ENCODE measurements around the gene EPN3. TPM values are rescaled to one million over a fixed set of nuclear protein-coding genes. Genes with fewer than 3 reads are reported as not detected.

EPN3 gene
- total RNA-seq, 1 experiment from 2014 or later = 17.8 TPM

- TF ChIP-seq ZBTB33 (IDR thresholded peaks at IDR 0.05; ENCODE audit: extremely low read depth, insufficient replicate concordance, low read length) (no peak), EZH2phosphoT487 (IDR thresholded peaks at IDR 0.05; ENCODE audit: borderline replicate concordance) (no peak), ZNF274 (IDR thresholded peaks at IDR 0.05; ENCODE audit: low read depth, low read length) (no peak), ZFX (IDR thresholded peaks at IDR 0.05) (peak; percentile 89), POLR2AphosphoS5 (IDR thresholded peaks at IDR 0.05; ENCODE audit: low read depth, low read length) (peak; percentile 91), SP1 (IDR thresholded peaks at IDR 0.05; ENCODE audit: low read depth) (no peak)
Observed at GRCh38 chr17:50541716-50542688, 9.5 kb downstream of the EPN3 start (continued).

GRCh38 chr17:50542795-50543774 is 10.6 kb downstream of the EPN3 start:
- no peaks in the 10 kb centered on the region; the same call in 1 of the 2 replicates for H3K79me2 ChIP-seq (ENCODE audit: insufficient read depth, low read length)
- H3K27ac ChIP-seq (ENCODE audit: low read depth, low read length) = peak overlapping the region; percentile 71
- POLR2A ChIA-PET = interaction anchor here (0.7 to 2.1 kb wide), 10 partner anchors 10 to 323 kb away, joined by 3 to 12 read pairs (median 4); partner anchors contain the start of genes LUC7L3, RSAD1 and TOB1
- DNase-seq (ENCODE audit: low read depth, low spot score) (no peak), ATAC-seq (peak; percentile 31)
- H3K4me2 ChIP-seq (ENCODE audit: low read length) = peak overlapping the region; percentile 92
- H3K27me3 ChIP-seq (ENCODE audit: insufficient read depth, low read length) = no peaks in the 10 kb centered on the region
- CTCF ChIA-PET = interaction anchor here (0.9 to 2.1 kb wide), 13 partner anchors 8 to 343 kb away, joined by 3 to 11 read pairs (median 5); partner anchors contain the start of genes CACNA1G and EPN3
- peaks cover 47 to 77% of the 10 kb centered on the region in 2 experiments for H3K4me1 ChIP-seq (ENCODE audit: control insufficient read depth in 1 of 2, insufficient read depth in 2 of 2, low read length in 2 of 2)
- peak overlapping the region; percentile 80 for H3K9ac ChIP-seq (ENCODE audit: low read length)
- H4K20me1 ChIP-seq (ENCODE audit: insufficient read depth) = no peaks in the 10 kb centered on the region
- H2AFZ ChIP-seq (ENCODE audit: low read depth, low read length, poor library complexity, severe bottlenecking) = no peak overlapping the region
- no peaks in the 10 kb centered on the region for H3K9me2 ChIP-seq (ENCODE audit: insufficient read depth)
- intact Hi-C loops (cut with micrococcal nuclease) = loop anchor here (1.0 to 10.0 kb wide), 2 partner anchors 61 to 612 kb away; partner anchors contain the start of gene NME1
- H3K36me3 ChIP-seq (ENCODE audit: control insufficient read depth in 1 of 2, insufficient read depth in 2 of 2, low read length in 2 of 2) = no peaks in the 10 kb centered on the region
- peak overlapping the region; percentile 68 for H3K4me3 ChIP-seq (replicated peaks in 1 of 2; ENCODE audit: low read depth in 1 of 2, low read length in 2 of 2)
- no peaks in the 10 kb centered on the region for H3K9me3 ChIP-seq (ENCODE audit: control insufficient read depth in 1 of 2, insufficient read depth in 1 of 2, low read depth in 1 of 2, low read length in 2 of 2)
- RAD21 ChIA-PET (ENCODE audit: low non-redundant PET in 1 of 2, low total read pairs in 2 of 2, uncharacterized antibody in 2 of 2, unreplicated experiment in 2 of 2) = interaction anchor here (0.7 to 0.9 kb wide), 2 partner anchors 60 to 83 kb away, joined by 3 to 4 read pairs; no protein-coding TSS in a partner anchor
- no TSS peak for BruUV-seq (replicated peaks)
- TF ChIP-seq EGR1 (IDR thresholded peaks at IDR 0.05; ENCODE audit: low read depth) (no peak), CTCF (IDR thresholded peaks at IDR 0.05 in 2 of 3, conservative IDR thresholded peaks at IDR 0.05 in 1 of 3; ENCODE audit: borderline replicate concordance in 1 of 3, insufficient read depth in 1 of 3, low read depth in 2 of 3, low read length in 2 of 3) (no peak), REST (IDR thresholded peaks at IDR 0.05; ENCODE audit: low read depth) (no peak), ZFX (IDR thresholded peaks at IDR 0.05) (no peak), YY1 (IDR thresholded peaks at IDR 0.05; ENCODE audit: extremely low read depth, insufficient replicate concordance, low read depth, low read length) (no peak), SRF (IDR thresholded peaks at IDR 0.05; ENCODE audit: low read depth) (no peak)
